ENCODE measurements around the gene C1QTNF7. TPM values are rescaled to one million over a fixed set of nuclear protein-coding genes. Genes with fewer than 3 reads are reported as not detected.

The C1QTNF7 gene
- total and polyA plus RNA-seq, 7 donors, result 0.20 to 2.3 (median 0.35) TPM

GRCh38 chr4:15382669-15383273 lies 45.1 kb upstream of the C1QTNF7 start:
- no peak for TF ChIP-seq CTCF (IDR thresholded peaks at IDR 0.05)
- H3K4me3 ChIP-seq, result no peak overlapping the region
- no peak for DNase-seq
- no peak for ATAC-seq
- H3K36me3 ChIP-seq (ENCODE audit: insufficient read depth in 1 of 2, low read depth in 1 of 2), result no peaks in the 10 kb centered on the region
- no peaks in the 10 kb centered on the region for H3K9me3 ChIP-seq
- no peak overlapping the region for H3K27ac ChIP-seq
- intact Hi-C loops (cut with DNase I), result no loop called here
- WGBS, 3 donors, result 33 to 58% (median 33%) methylated on average over 5 of the region's 5 CpGs
- no peaks in the 10 kb centered on the region for H3K4me1 ChIP-seq
- peaks cover 0 to 7% (median 4%) of the 10 kb centered on the region in 3 donors for H3K27me3 ChIP-seq (ENCODE audit: insufficient read depth in 3 of 3, low read length in 2 of 3)

DNA sequence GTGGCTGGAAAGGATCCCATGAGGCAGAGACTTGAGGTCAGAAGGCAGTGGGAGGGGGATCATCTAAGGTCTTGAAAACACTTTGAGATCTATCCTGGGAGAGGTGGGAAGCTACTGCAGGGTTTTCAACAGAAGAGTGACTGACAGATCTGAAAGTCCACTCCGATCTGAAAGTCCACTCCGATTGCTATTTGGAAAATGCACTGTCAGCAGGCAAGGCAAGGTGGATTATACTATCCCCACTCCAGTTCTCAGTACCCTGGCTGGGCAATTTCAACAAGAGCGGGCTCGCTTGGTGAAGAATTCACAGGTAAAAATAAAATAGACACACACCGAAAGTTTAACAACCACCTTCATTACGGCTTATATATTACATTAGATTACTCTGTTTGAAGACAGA lies 42.3 kb upstream of the C1QTNF7 start:
- no peaks in the 10 kb centered on the region for H3K36me3 ChIP-seq (ENCODE audit: insufficient read depth in 1 of 2, low read depth in 1 of 2)
- no peak overlapping the region for H3K27ac ChIP-seq
- DNase-seq, result no peak
- 43 to 71% (median 43%) methylated on average over 6 of the region's 6 CpGs for WGBS, 3 donors
- peaks cover 0 to 7% (median 4%) of the 10 kb centered on the region in 3 donors for H3K27me3 ChIP-seq (ENCODE audit: insufficient read depth in 3 of 3, low read length in 2 of 3)
- intact Hi-C loops (cut with DNase I), result no loop called here
- no peaks in the 10 kb centered on the region for H3K9me3 ChIP-seq
- no peak overlapping the region for H3K4me3 ChIP-seq
- TF ChIP-seq CTCF (IDR thresholded peaks at IDR 0.05), result no peak
- H3K4me1 ChIP-seq, result no peaks in the 10 kb centered on the region
- no peak for ATAC-seq

DNA sequence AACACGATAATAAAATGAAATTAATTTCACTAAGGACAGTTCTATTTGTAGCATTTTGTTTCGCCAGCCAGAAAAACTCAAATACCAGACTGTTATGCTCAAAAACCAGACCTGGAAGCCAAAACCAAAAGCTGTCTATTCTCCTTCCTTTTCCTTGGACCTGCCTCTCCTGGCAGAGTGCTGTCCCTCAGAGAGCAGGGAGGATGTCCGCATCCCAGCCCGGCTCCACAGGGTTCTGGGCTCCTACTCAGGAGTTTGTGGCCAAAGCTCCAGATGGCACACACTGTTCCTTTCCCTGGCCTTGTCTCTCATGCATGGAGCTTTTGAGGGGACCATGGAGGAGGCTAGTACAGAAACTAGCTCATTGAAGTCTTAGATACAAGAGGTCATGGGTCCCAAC lies 41.9 kb upstream of the C1QTNF7 start:
- Histone ChIP-seq H3K27me3 (ENCODE audit: insufficient read depth in 3 of 3, low read length in 2 of 3) (peaks cover 0 to 7% (median 4%) of the 10 kb centered on the region in 3 donors), H3K36me3 (ENCODE audit: insufficient read depth in 1 of 2, low read depth in 1 of 2) (no peaks in the 10 kb centered on the region), H3K9me3 (no peaks in the 10 kb centered on the region), H3K4me1 (no peaks in the 10 kb centered on the region), H3K4me3 (no peak overlapping the region), H3K27ac (no peak overlapping the region)
- 29 to 40% (median 35%) methylated on average over 4 of the region's 4 CpGs for WGBS, 3 donors
- DNase-seq, result peak; percentile 35 to 70
- peak in 3 of 4 donors; percentile 36 to 57 (median 42) for ATAC-seq
- no peak for TF ChIP-seq CTCF (IDR thresholded peaks at IDR 0.05)
- intact Hi-C loops (cut with DNase I), result no loop called here

GRCh38 chr4:15390494-15390893 lies 37.3 kb upstream of the C1QTNF7 start:
- DNase-seq, result no peak
- no peak overlapping the region for H3K4me3 ChIP-seq
- no peaks in the 10 kb centered on the region for H3K9me3 ChIP-seq
- no peak overlapping the region for H3K27ac ChIP-seq
- no peaks in the 10 kb centered on the region for H3K4me1 ChIP-seq
- no peak for TF ChIP-seq CTCF (IDR thresholded peaks at IDR 0.05)
- ATAC-seq, result no peak
- H3K27me3 ChIP-seq (ENCODE audit: insufficient read depth in 3 of 3, low read length in 2 of 3), result peaks cover 0 to 2% (median 0%) of the 10 kb centered on the region in 3 donors
- intact Hi-C loops (cut with DNase I), result loop anchor here in 1 of 2 donors (10.0 kb wide), 1 partner anchor 156 kb away; no protein-coding TSS in a partner anchor
- WGBS, 3 donors, result 36 to 62% (median 42%) methylated on average over 3 of the region's 3 CpGs
- no peaks in the 10 kb centered on the region for H3K36me3 ChIP-seq (ENCODE audit: insufficient read depth in 1 of 2, low read depth in 1 of 2)
